Midbrain (tissue), 1 donor: ENCODE data around the gene KTI12.

Experiments used
- DNase-seq: peaks from one replicate; lab custom pipeline; 2025; lab: John Stamatoyannopoulos, UW

Gene KTI12

GRCh38 chr1:51988254-51988653, 45.4 kb downstream of the KTI12 start:
- no peak for DNase-seq

GRCh38 chr1:51986718-51987117, 46.9 kb downstream of the KTI12 start:
- no peak for DNase-seq

GRCh38 chr1:51982161-51982560, 51.4 kb downstream of the KTI12 start:
- DNase-seq, result no peak
